K562 (cell line): ENCODE data around the gene MIDN.

Experiments
- EHMT2 ChIP-seq: fragments of 450-650 bp; IDR thresholded peaks from 2 replicates; pipeline ENCODE4 v1.6.1; 2018; ENCODE audit warnings: antibody characterized with exemption
- EZH2 ChIP-seq: IDR thresholded peaks from 2 replicates; pipeline ENCODE4 v1.6.1; 2012; ENCODE audit warnings: low read depth, mild to moderate bottlenecking, inconsistent platforms, low read length, borderline replicate concordance
- FOXK1 ChIP-seq: sonication (generic); formaldehyde crosslinking; IDR thresholded peaks from 2 replicates; pipeline ENCODE4 v1.8.0; 2022; ENCODE audit warnings: missing genetic modification reagents, mild to moderate bottlenecking, borderline replicate concordance
- ZC3H11A ChIP-seq: IDR thresholded peaks from 2 replicates; pipeline ENCODE4 v1.6.1; 2012; ENCODE audit warnings: low read depth, low read length, improper control_type of control experiment

DNA sequence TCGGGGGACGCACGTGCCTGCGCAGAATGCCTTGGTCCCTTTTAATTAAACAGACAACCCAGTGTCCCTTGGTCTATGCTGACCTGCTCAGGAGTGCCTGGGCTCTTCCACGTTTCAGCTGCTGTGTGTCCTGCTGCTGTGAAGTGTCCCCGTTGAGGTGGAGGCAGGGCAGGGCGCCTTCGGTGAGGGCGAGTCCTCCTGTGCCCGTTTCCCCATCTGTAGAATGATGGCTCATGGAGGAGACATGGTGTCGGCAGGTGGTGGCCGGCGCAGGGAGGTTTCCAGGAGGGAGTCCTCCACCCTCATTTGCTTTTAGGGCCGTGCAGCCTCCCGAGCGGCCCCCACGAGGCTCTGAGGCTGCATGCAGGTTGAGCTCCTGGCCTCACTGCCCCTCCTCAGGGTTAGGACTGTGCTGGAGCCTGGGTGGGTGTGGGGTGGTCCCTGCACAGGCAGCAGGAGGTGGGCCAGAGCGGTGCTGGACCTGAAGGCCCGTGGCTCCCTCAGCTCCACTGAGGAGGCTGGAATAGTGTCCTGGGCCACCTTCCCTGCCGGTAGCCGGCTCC lies 34.0 kb upstream of the MIDN start:
- TF ChIP-seq FOXK1 (CRISPR knock-in tag): no peak
- no peak for TF ChIP-seq EHMT2
- TF ChIP-seq EZH2: no peak
- TF ChIP-seq ZC3H11A: no peak
